HG02884 (cell line): ENCODE results near the gene TMEM40.
"Not testable (repeated sequence)": the region's sequence is repeated elsewhere in the genome, so short reads cannot be mapped to it uniquely, and the experiment has no call there.

ENCODE experiments used
- ATAC-seq: cut with Tn5 transposase; IDR thresholded peaks from one replicate; pipeline ENCODE4 v1.9.1; 2021; ENCODE audit warnings: mild to moderate bottlenecking, moderate library complexity; ENCODE audit not compliant: unreplicated experiment

TMEM40 gene

DNA sequence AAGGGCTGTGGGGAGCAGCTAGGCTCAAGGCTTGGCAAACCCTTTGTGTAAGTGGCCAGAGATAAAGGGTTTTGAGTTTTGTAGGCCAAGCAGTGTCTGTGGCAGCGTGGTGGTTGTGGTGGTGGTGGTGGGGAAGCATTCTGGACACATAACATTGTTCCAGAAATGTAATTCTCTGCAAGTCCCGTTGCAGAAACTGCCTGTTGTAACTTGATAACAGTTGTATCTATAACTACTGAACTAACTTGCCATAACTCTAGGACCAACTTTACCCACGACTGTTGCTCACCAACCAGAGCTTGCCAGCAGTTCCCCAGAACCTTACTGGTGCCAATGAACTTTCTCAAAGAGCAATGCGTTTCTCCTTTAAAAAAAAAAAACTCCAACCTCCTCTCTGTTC, 18.1 kb upstream of the TMEM40 start:
- no peak for ATAC-seq

DNA sequence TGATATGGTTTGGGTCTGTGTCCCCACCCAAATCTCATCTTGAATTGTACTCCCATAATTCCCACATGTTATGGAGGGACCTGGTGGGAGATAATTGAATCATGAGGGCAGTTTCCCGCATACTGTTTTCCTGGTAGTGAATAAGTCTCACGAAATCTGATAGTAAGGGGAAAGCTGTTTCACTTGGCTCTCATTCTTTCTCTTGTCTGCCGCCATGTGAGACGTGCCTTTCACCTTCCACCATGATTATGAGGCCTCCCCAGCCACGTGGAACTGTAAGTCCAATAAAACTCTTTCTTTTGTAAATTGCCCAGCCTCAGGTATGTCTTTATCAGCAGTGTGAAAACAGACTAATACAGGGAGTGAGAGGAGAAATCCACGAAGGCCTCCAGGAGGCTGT, 16.9 kb upstream of the TMEM40 start:
- not testable (repeated sequence) for ATAC-seq

DNA sequence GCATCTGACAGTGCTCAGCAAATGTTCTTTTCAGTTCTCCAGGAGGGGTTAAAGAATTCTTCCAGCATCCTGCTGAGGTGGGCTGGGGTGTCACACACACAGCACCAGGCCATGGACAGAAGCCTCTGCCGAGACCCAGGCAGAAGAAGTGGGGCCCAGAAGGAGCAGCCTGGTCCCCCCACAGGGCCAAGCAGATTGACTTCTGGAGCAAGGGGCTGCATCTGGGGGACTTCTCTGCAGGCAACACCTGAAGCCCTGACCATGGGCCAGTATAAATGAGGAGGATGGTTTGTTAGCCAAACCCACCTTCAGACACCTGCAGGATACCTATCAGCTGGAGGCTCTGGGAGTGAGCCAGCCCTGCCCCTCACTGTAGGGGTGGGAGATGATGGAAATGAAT, 16.2 kb upstream of the TMEM40 start:
- no peak for ATAC-seq

DNA sequence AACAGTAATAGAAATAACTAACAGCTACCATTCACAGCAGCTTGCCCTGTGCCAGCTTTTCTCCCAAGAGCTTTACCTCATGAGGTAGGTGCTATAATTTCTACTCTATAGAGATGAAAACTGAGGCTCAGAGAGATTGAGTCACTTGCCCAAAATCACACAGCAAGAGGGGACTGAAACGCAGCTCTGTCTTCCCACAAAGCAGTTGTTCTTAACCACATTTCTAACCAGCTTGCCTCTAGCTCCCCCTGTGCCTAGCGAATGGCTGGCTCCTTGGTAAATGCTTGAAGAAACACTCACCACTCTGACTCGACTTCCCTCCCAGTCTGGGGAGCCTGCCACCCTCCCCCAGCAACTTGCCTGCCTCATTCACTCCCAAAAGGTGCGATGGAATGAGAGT, 15.6 kb upstream of the TMEM40 start:
- ATAC-seq: no peak

DNA sequence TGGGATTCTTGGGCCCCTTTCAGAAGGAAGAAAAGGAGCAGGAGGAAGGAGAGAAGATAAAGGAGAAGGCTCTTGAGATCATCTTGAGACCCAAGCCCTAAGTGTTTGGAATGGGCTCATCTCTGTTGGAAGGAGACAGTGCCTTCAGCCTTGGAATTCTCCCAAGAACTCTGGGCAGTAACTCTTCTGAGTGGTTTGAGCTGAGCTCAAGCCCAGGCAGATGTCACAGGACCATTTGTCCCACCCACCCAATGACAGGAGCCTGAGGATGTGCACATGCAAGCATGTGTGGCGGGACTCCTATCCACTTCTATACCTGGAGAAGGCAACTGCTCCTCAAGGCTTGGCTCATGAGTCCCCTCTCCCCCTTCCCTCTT, 14.6 kb upstream of the TMEM40 start:
- ATAC-seq: no peak

DNA sequence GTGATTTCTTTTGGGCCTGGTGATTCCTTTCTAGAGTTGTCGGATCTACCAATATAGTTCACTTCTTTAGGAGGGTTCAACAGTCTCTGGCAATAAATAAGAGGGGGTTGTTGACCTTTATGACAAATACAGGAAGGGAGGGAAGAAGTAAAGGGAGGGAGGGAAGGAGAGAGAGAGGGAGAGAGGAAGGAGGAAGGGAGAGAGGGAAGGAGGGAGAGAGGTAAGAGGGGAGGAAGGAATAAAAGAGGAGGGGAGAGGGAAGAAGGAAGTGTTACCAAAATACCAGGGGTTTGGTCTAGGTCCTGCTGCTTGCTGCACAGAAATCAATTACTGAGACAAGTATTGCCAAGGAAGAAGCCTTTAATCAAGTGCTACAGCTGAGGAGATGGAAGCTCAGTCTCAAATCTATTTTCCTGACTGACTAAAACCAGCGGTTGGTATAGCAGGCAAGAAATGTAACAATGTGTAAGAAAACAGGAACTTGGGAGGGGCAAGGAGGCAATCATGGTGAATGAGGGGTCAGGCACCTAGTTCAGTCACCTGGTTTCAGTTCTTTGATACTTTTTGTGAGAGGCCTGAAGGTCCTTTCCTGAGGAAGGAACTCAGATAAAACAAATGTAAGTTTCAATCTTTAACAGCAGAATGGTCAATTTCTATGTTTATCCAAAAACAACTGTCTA, 14.1 kb upstream of the TMEM40 start:
- no peak for ATAC-seq

DNA sequence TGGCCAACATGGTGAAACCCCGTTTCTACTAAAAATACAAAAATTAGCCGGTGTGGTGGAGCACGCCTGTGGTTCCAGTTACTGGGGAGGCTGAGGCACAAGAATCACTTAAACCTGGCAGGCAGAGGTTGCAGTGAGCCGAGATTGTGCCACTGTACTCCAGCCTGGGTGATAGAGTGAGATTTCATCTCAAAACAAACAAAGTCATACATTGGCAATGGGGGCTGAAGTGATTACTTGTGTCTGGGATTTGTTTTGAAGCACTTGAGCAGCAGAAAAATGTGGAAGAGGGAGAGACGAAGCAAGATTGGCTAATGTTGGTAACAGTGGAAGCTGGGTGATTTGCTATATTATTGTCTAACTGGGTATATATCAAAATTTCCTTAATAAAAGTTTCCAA, 13.4 kb upstream of the TMEM40 start:
- no peak for ATAC-seq

DNA sequence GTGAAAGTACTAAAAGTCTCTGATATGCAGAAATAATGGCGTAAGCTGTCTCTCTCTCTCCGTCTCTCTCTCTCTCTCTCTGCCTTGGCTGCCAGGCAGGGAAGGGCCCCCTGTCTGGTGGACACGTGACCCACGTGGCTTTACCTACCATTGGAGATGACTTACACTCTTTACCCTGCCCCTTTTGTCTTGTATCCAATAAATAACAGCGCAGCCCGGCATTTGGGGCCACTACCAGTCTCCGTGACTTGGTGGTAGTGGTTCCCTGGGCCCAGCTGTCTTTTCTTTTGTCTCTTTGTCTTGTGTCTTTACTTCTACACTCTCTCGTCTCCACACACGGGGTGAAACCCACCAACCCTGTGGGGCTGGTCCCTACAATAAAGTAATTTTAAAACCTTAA, 12.2 kb upstream of the TMEM40 start:
- no peak for ATAC-seq

DNA sequence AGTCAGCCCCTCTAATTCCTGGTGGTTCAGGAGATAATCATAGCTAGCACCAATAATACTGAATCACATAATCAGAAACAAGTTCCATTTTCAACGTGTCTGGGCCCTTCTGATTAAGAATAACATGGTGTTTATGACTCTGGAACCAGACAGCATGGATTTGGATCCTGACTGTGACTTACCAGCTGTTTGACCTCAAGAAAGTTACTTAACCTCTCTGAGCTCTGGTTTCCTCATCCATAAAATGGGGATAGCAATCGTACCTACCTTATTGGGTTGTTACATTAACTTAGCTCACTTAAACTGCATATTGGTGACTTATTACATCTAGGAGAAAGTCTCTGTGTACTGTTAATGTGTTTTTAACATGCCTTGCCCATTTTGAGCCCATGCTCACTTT, 10.7 kb upstream of the TMEM40 start:
- no peak for ATAC-seq

DNA sequence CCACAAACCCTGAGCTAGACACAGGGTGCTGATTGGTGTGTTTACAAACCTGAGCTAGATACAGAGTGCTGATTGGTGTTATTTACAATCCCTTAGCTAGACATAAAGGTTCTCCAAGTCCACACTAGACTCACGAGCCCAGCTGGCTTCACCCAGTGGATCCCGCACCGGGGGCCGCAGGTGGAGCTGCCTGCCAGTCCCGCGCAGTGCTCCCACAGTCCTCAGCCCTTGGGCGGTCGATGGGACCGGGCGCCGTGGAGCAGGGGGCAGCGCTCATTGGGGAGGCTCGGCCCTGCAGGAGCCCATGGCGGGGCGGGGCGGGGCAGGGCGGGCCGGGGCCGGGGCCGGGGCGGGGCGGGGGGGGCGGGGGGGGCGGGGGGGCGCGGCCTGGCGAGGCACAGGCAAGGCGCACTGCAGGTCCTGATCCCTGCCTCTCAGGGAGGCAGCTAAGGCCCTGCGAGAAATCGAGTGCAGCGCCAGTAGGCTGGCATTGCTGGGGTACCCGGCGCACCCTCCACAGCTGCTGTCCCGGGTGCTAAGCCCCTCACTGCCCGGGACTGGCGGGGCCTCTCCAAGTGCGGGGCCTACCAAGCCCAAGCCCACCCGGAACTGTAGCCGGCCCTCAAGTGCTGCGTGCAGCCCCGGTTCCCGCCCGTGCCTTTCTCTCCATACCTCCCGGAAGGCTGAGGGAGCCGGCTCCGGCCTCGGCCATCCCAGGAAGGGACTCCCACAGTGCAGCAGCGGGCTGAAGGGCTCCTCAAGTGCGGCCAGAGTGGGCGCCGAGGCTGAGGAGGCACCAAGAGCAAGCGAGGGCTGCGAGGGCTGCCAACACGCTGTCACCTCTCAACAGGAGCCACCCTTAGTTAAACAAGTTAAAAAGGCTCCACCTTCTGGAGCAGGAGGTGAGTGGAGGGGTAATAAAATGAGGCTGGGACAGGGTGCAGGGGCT, 9.8 kb upstream of the TMEM40 start:
- no peak for ATAC-seq

DNA sequence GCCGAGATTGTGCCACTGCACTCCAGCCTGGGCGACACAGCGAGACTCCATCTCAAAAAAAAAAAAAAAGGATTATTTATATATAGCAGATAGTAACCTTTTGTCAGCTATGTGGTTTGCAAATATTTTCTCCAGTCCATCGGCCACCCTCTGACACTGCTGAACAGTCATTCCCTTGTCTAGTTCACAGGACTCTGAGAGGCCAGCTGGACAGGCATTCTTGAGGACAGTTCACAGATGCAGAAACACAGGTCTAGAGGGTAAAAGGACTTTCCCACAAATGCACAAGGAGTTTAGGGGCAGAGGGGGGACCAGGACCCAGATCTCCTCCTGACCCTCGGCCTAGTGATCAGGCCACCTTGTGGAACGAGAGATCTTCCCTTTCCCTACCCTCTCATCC, 7.5 kb upstream of the TMEM40 start:
- no peak for ATAC-seq

DNA sequence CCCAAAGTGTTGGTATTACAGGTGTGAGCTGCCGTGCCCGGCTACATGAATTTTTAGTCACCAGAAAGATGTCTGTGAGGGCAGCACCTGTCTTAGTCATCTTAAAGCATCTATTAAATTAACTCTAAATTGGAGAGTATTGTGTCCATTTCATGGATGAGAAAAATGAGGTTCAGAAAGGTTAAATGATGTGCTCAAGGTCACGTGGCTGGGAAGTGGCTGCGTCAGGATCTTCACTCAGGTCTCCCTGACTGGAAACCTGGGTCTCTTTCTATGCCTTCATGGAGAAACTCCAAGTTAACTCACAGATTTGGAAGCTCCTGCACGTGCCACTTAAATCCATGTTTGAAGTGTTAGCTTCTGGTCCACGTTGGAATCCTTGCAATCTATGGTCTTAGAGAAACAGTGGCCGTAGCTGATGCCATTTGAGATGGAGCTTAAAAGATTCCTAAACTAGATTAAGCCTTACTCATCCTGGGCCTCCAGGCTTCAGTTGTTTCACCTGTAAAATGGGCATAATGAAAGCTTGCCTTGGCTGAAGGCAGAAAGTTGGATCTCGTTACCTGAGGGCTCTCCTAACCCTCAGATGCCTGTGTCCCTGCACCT, 5.2 kb upstream of the TMEM40 start:
- no peak for ATAC-seq

DNA sequence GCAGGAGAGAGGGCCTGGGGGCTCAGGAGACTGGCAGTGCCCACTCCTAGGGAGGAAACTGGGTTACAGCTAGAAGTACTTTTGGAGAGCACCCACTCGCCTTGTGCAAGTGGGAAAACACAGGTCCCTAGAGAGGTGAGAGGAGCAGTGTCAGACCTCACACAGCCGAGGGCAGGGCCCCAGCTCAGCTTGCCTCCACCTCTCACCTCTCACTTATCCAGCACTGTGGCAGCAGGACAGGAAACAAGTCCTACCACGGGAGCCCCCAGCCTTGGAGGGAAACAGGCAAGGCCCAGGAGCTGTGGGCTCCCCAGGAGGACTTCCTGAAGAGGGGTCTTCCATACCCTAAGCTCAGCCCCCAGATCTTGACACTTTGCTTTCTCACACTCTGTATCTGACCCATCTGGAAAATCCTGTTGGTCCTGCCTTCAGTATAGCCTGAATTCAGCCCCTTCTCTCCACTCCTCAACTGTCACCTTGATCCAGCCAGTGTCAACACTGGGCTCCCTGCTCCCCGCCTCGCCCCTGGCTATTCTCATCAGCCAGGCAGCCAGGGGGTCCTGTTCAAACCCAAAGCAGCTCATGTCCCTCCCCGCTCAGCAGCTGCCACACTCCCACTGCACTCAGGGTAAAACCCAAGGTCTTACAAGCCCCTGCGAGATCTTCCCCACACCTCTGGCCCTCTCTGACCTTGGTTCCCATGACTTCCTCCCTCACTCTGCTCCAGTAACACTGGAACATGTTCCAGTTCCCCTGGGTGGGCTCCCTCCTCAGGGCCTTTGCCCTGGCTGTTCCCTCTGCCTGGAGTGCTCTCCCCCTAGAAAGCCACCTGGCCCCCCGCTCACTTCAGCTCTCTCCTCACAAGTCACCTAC, 870 bp upstream of the TMEM40 start:
- no peak for ATAC-seq

DNA sequence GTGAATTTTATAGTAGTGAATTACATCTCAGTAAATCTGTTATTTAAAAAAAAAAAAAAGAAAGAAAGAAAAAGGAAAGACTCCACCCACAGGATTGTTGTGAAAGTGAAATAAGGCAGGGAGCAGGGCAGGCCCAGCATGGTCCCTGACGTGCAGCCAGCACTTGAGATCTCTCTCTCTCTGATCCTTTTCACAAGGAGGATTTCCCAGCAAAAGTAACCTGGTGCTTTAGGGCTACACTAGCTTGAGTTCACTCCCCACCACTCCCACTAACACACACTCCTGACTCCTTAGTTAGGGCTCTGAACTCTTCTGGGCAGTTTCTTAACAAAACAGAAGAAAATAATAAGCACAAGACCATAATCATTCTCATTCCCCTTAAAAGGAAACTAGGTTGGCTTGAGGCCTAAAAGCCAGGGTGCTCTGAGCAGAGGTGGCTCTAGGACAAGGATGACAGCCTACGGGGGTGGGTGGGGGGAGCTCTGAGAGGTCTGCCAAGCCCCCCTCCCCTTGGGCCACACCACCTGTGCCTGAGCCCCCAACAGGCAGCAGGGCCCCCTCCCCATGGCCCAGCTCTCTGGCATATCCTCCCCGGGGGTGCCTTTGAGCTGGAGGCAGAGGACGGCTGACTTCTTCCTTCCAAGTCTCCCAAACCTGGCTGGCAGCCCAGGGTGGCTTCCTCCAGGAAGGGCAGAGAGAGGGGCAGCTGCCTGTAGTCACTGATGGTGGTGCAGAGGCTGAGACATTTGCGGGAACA, 856 bp downstream of the TMEM40 start:
- ATAC-seq: no peak

DNA sequence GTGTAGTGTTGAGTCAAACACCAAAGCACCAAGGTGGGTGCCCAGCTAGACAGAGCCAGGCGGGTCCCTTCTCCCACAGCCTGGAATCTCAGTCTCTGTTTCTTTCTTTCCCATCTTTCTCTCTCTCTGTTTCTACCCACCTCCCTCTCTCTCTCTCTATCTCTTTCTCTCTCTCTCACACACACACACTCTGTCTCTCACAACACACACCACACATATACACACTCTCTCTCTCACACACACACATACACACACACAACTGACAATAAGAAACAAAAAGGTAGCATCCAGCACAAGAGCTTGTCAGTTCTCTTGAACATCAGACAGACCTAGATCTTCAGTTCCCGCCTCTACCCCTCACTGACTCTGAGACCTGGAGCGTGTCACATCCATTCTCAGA, 2.4 kb downstream of the TMEM40 start:
- ATAC-seq: no peak

DNA sequence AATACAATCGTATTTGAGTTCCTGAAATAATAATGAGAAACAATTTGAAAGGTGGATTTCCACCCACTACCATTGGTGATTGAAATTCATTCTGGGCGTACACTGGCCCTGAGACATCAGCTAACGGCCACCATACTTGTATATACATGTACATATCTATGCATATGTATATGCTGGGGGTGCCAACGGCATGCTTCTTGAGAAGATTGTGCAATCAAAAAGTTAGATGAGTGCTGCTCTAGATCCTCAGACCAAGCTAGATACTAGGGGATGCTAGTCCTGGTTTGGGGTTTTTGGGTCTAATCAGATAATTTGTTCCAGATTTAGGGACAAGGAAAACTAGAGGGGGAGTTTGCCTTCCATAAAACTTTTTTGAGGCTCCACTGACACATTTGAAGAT, 2.9 kb downstream of the TMEM40 start:
- ATAC-seq: no peak

DNA sequence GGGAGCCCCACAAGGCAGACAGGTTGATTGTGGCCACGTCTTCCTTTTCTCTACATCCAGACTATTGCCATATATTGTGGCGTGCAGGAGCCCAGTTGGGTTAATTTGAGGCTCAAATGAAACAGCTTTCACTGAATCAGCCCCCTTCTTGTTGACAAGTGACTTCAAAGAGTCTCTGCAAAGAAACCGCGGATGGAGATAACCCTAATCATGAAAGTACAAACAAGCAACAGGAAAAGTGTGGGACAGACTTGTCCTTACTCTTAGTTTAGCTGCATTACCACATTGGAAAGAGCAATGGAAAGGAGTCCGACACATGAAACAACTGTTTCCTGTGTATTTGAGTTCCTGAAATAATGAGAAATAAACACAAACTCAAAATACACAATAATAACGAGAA, 3.3 kb downstream of the TMEM40 start:
- ATAC-seq: no peak

DNA sequence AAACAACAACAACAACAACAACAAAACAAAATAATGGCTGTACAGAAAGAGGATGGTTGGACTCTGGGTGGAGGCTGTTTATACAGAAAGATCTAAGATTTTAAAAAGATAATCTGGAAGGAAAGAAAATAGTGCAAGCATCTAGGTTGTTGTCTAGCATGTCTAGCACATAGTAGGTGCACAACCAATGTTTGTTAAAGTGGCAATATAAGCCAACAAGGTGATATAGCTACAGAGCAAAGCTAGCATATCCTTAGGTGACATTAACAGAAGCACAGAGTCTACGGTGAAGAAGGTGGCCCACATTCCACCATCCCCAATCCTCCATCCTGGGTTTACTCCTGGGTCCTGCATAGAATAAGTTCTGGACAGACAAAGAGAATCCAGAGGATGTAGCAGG, 4.7 kb downstream of the TMEM40 start:
- no peak for ATAC-seq

DNA sequence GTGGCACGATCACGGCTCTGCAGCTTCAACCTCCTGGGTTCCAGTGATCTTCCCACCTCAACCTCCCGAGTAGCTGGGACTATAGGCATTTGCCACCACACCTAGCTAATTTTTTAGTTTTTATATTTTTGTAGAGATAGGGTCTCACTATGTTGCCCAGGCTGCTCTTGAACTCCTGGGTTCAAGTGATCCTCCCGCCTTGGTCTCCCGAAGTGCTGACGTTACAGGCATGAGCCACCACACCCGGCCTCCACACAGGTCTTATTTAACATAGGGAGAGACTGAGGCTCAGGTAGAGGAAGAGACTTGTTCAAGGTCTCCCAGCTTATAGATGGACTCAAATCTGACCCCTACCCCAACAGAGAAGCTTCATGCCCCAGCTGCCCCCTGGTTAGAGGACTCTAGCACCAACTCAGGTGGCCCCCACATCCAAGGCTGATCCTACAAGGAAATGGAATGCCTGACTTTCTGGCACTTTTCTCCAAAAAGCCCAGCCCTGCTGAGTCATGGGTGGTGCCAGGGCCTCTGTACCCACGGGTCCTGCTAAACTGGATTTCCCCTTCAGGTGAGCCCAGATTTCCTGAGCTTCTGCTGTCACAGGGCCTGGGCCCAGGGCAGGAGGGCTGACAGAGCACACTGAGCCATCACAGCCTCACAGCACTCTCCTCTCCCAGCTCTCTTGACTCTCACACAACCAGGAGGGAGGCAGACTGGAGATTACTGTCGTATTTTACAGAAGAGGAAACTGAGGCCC, 5.6 kb downstream of the TMEM40 start:
- ATAC-seq: no peak

DNA sequence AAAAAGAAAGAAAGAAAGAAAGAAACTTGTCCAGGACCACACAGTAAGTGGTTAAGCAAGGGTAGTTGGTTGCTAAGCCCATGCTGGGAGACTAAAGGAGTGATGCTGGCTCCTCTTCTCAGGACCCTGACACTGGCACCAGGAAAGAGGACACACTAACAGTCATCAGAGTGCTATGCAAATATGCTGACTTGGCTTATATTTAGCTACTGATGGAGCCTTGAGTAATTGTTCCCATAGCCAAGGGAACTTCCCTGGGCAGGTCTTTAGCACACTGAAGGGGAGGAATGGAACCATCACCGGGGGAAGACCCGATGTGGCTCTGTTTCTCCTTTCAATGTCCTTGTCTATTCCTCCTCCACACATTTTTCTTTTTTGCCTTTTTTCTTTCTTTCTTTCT, 6.2 kb downstream of the TMEM40 start:
- ATAC-seq: no peak
